Body of pancreas (tissue), 4 donors: Measurements from ENCODE around the gene RIMS4. TPM values are rescaled to one million over a fixed set of nuclear protein-coding genes. Genes with fewer than 3 reads are reported as not detected.
"Not testable (repeated sequence)": the region's sequence is repeated elsewhere in the genome, so short reads cannot be mapped to it uniquely, and the experiment has no call there.

Source experiments
- ATAC-seq: fragments of 150-250 bp; one replicate; pipeline ENCODE4 v1.9.1; 2016
- DNase-seq, 4 donors: peaks; one replicate each; pipeline ENCODE4 v3.0.0-alpha.2; 2019
- H3K27ac ChIP-seq, 4 donors: fragments of 200-600 bp; sonication (generic); 1 replicate in 3 of 4; 2 replicates in 1 of 4; pipeline versions ENCODE4 v1.5.1 to v1.6.1; 2016 to 2019; ENCODE audit warnings: mild to moderate bottlenecking in 1 of 4, mixed read lengths in 1 of 4, moderate library complexity in 1 of 4
- H3K27me3 ChIP-seq, 2 donors: fragments of 200-600 bp; sonication (generic); one replicate each; pipeline ENCODE4 v1.6.0; 2016; ENCODE audit warnings: mild to moderate bottlenecking in 1 of 2
- H3K36me3 ChIP-seq, 2 donors: fragments of 200-600 bp; sonication (generic); replicated peaks in 1 of 2; 2 replicates each; pipeline ENCODE4 v1.5.1; 2016; ENCODE audit warnings: low read depth in 2 of 2; ENCODE audit not compliant: insufficient read depth in 1 of 2
- H3K4me1 ChIP-seq: fragments of 200-600 bp; sonication (generic); one replicate; pipeline ENCODE4 v1.6.0; 2016
- H3K4me3 ChIP-seq, 2 donors: fragments of 200-600 bp; sonication (generic); 1 replicate in 1 of 2; 2 replicates in 1 of 2; pipeline ENCODE4 v1.5.1; 2016 to 2019
- H3K9me3 ChIP-seq, 3 donors: fragments of 200-600 bp; sonication (generic); 1 replicate in 2 of 3; 2 replicates in 1 of 3; pipeline ENCODE4 v1.5.1; 2016
- CTCF ChIP-seq, 7 experiments: fragments of 450-650 bp in 4 of 7; fragments of 200-600 bp in 3 of 7; sonication (generic) in 3 of 7; IDR thresholded peaks; one replicate each; pipeline ENCODE4 v1.5.1; 2016 to 2019; ENCODE audit warnings: antibody characterized with exemption in 7 of 7
- POLR2A ChIP-seq, 3 donors: fragments of 450-650 bp; IDR thresholded peaks; one replicate each; pipeline ENCODE4 v1.6.1; 2016; ENCODE audit warnings: antibody characterized with exemption in 3 of 3, mild to moderate bottlenecking in 2 of 3
- WGBS, 2 donors: methylation state at CpG; one replicate each; pipeline ENCODE4 v1.1.5; 2017; 5-methylcytosine and 5-hydroxymethylcytosine counted together
- intact Hi-C: fragments of 100-400 bp; cut with DNase I; formaldehyde crosslinking; loops from one replicate; pipeline ENCODE4 v1.15.1; 2023
- total RNA-seq, 2 donors: library from RNA; depleted of rRNA; stranded (reverse); fragments of >200 nt; gene quantifications; one replicate each; pipeline ENCODE4 v1.1.0, GENCODE V29; 2016

The RIMS4 gene
- total RNA-seq, 2 donors from 2014 or later = 0.26 TPM; not detected in 1

GRCh38 chr20:44828640-44829039 lies 18.3 kb upstream of the RIMS4 start:
- no peak for TF ChIP-seq POLR2A (IDR thresholded peaks at IDR 0.05)
- no peak for TF ChIP-seq CTCF (IDR thresholded peaks at IDR 0.05)
- Histone ChIP-seq H3K27me3 (no peaks in the 10 kb centered on the region), H3K27ac (no peak overlapping the region), H3K9me3 (no peaks in the 10 kb centered on the region), H3K4me1 (no peaks in the 10 kb centered on the region), H3K36me3 (no peaks in the 10 kb centered on the region), H3K4me3 (no peak overlapping the region)
- DNase-seq (no peak), ATAC-seq (no peak)
- 52 to 64% methylated on average over 2 of the region's 2 CpGs for WGBS, 2 donors
- intact Hi-C loops = no loop called here

DNA sequence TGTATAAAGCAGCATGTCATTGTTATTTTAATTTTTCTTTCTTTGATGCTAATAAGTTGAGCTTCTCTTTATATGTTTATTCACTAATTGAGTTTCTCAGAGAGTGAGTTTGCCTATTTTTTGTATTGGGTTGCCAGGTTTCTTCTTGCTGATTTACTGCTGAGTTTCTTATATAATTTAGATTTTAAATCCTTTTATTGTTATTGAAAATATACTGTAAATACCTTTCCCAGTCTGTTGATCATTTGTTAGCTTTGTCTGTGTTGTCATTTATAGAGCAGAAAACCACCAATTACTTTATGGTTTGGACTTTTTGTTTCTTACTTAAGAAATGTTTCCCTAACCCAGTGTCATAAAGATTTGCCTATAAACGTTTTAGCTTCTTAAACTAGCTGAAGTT lies 17.1 kb upstream of the RIMS4 start:
- no peak for DNase-seq
- Histone ChIP-seq H3K36me3 (no peaks in the 10 kb centered on the region), H3K4me3 (no peak overlapping the region), H3K27me3 (no peaks in the 10 kb centered on the region), H3K4me1 (no peaks in the 10 kb centered on the region), H3K27ac (no peak overlapping the region), H3K9me3 (no peaks in the 10 kb centered on the region)
- TF ChIP-seq CTCF (IDR thresholded peaks at IDR 0.05) (no peak), POLR2A (IDR thresholded peaks at IDR 0.05) (no peak)
- WGBS, 2 donors = 11 to 13% methylated on average over 1 of the region's 1 CpG
- intact Hi-C loops = no loop called here
- ATAC-seq = no peak

DNA sequence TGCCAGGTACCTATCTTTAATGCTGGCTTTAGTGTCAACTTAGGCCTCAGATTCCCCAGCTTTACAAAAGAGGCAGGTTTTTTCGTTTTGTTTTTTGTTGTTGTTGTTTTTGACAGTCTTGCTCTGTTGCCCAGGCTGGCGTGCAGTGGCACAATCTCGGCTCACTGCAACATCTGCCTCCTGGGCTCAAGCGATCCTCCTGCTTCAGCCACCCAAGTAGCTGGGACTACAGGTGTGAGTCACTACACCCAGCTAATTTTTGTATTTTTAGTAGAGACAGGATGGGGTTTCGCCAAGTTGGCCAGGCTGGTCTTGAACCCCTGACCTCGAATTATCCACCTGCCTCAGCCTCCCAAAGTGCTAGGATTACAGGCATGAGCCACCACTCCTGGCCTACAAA lies 11.2 kb upstream of the RIMS4 start:
- intact Hi-C loops, H3K36me3 ChIP-seq, DNase-seq, H3K27ac ChIP-seq, H3K27me3 ChIP-seq, ATAC-seq, H3K4me3 ChIP-seq, H3K4me1 ChIP-seq, H3K9me3 ChIP-seq: not testable (repeated sequence)
- 74 to 75% methylated on average over 6 of the region's 6 CpGs for WGBS, 2 donors

GRCh38 chr20:44819936-44820335 lies 9.6 kb upstream of the RIMS4 start:
- TF ChIP-seq CTCF (IDR thresholded peaks at IDR 0.05) = no peak
- 45 to 50% methylated on average over 4 of the region's 4 CpGs for WGBS, 2 donors
- Histone ChIP-seq H3K27ac (no peak overlapping the region), H3K27me3 (no peaks in the 10 kb centered on the region), H3K4me3 (no peak overlapping the region), H3K36me3 (no peaks in the 10 kb centered on the region), H3K4me1 (no peaks in the 10 kb centered on the region), H3K9me3 (no peaks in the 10 kb centered on the region)
- ATAC-seq = no peak
- no peak for DNase-seq
- intact Hi-C loops = no loop called here

- Histone ChIP-seq H3K27ac (no peak overlapping the region), H3K9me3 (peaks cover 0 to under 1% (median 0%) of the 10 kb centered on the region in 3 donors), H3K27me3 (peaks cover 0 to 2% of the 10 kb centered on the region in 2 donors), H3K4me1 (no peaks in the 10 kb centered on the region), H3K4me3 (no peak overlapping the region), H3K36me3 (no peaks in the 10 kb centered on the region)
- DNase-seq (no peak), ATAC-seq (no peak)
- WGBS, 2 donors = 69 to 71% methylated on average over 6 of the region's 6 CpGs
- TF ChIP-seq CTCF (IDR thresholded peaks at IDR 0.05) (no peak), POLR2A (IDR thresholded peaks at IDR 0.05) (no peak)
- intact Hi-C loops = no loop called here
These were observed 7.0 kb upstream of the RIMS4 start for GRCh38 chr20:44817143-44817910.
